HEK293 (cell line): ENCODE results near the gene RNASEH2A.

Source experiments
- CTCF ChIP-seq: fragments of 450-650 bp; formaldehyde crosslinking; IDR thresholded peaks from 2 replicates; pipeline ENCODE4 v1.5.1; 2016; ENCODE audit warnings: missing biosample characterization, missing genetic modification characterization
- YY1 ChIP-seq: fragments of 450-650 bp; formaldehyde crosslinking; IDR thresholded peaks from 2 replicates; pipeline ENCODE4 v1.5.1; 2018; ENCODE audit warnings: missing biosample characterization, missing genetic modification characterization
- ZNF18 ChIP-seq: fragments of 450-650 bp; formaldehyde crosslinking; IDR thresholded peaks from 2 replicates; pipeline ENCODE4 v1.5.1; 2016; ENCODE audit warnings: missing biosample characterization, missing genetic modification characterization

GRCh38 chr19:12766051-12766521 is 40.3 kb upstream of the RNASEH2A start:
- peak; percentile 94 for TF ChIP-seq CTCF (tag by site-specific recombination)
- no peak for TF ChIP-seq ZNF18 (tag by site-specific recombination)
- TF ChIP-seq YY1 (tag by site-specific recombination), result no peak
